SK-N-SH treated with all-trans-retinoic acid at 6 μM for 48 hours (cell line): ENCODE data around the gene PSORS1C1.

Source experiments
- ATAC-seq: fragments of 200-7000 bp; cut with Tn5 transposase; 3 replicates; pipeline ENCODE4 v1.9.1; 2020; ENCODE audit warnings: mild to moderate bottlenecking, moderate library complexity
- BACH2 ChIP-seq: fragments of 250-450 bp; sonication (Bioruptor Pico); IDR thresholded peaks from 2 replicates; pipeline ENCODE4 v1.9.0; 2021; ENCODE audit warnings: mild to moderate bottlenecking, borderline replicate concordance
- CREB5 ChIP-seq: fragments of 250-450 bp; sonication (Bioruptor Pico); IDR thresholded peaks from 2 replicates; pipeline ENCODE4 v1.5.1; 2020; ENCODE audit warnings: low read depth, mild to moderate bottlenecking, moderate library complexity
- CSDC2 ChIP-seq: fragments of 250-450 bp; sonication (Bioruptor Pico); IDR thresholded peaks from 2 replicates; pipeline ENCODE4 v1.5.0; 2020; ENCODE audit warnings: mild to moderate bottlenecking, moderate library complexity
- CSRNP3 ChIP-seq: fragments of 250-450 bp; sonication (Bioruptor Pico); IDR thresholded peaks from 2 replicates; pipeline ENCODE4 v1.5.1; 2021; ENCODE audit warnings: mild to moderate bottlenecking, moderate library complexity
- ESRRG ChIP-seq: fragments of 250-450 bp; sonication (Bioruptor Pico); IDR thresholded peaks from 2 replicates; pipeline ENCODE4 v1.6.1; 2021; ENCODE audit warnings: mild to moderate bottlenecking
- GLIS3 ChIP-seq: fragments of 250-450 bp; sonication (Bioruptor Pico); IDR thresholded peaks from 2 replicates; pipeline ENCODE4 v1.5.0; 2020; ENCODE audit warnings: mild to moderate bottlenecking, moderate library complexity
- OSR1 ChIP-seq: fragments of 250-450 bp; sonication (Bioruptor Pico); IDR thresholded peaks from 2 replicates; pipeline ENCODE4 v1.8.0; 2022; ENCODE audit warnings: moderate library complexity, mild to moderate bottlenecking, inconsistent platforms
- PATZ1 ChIP-seq: fragments of 250-450 bp; sonication (Bioruptor Pico); IDR thresholded peaks from 2 replicates; pipeline ENCODE4 v1.8.0; 2020; ENCODE audit warnings: mild to moderate bottlenecking, moderate library complexity, borderline replicate concordance
- POU6F1 ChIP-seq: fragments of 250-450 bp; sonication (Bioruptor Pico); IDR thresholded peaks from 2 replicates; pipeline ENCODE4 v1.8.0; 2021; ENCODE audit warnings: low read depth, mild to moderate bottlenecking, moderate library complexity, borderline replicate concordance
- PPARA ChIP-seq: fragments of 250-450 bp; sonication (Bioruptor Pico); IDR thresholded peaks from 2 replicates; pipeline ENCODE4 v1.5.0; 2020; ENCODE audit warnings: mild to moderate bottlenecking, borderline replicate concordance
- RARB ChIP-seq: fragments of 250-450 bp; sonication (Bioruptor Pico); IDR thresholded peaks from 2 replicates; pipeline ENCODE4 v1.8.0; 2021; ENCODE audit warnings: mild to moderate bottlenecking, moderate library complexity
- TCF4 ChIP-seq: fragments of 250-450 bp; sonication (Bioruptor Pico); IDR thresholded peaks from 2 replicates; pipeline ENCODE4 v1.8.0; 2021; ENCODE audit warnings: mild to moderate bottlenecking, moderate library complexity, borderline replicate concordance
- TOX ChIP-seq: fragments of 250-450 bp; sonication (Bioruptor Pico); IDR thresholded peaks from 2 replicates; pipeline ENCODE4 v1.8.0; 2021; ENCODE audit warnings: mild to moderate bottlenecking, moderate library complexity, borderline replicate concordance
- TSHZ2 ChIP-seq: fragments of 250-450 bp; sonication (Bioruptor Pico); IDR thresholded peaks from 2 replicates; pipeline ENCODE4 v1.5.0; 2020; ENCODE audit warnings: mild to moderate bottlenecking, moderate library complexity
- ZC3H10 ChIP-seq: fragments of 250-450 bp; sonication (Bioruptor Pico); IDR thresholded peaks from 2 replicates; pipeline ENCODE4 v1.5.1; 2021; ENCODE audit warnings: mild to moderate bottlenecking, moderate library complexity
- ZFP3 ChIP-seq: fragments of 250-450 bp; sonication (Bioruptor Pico); IDR thresholded peaks from 2 replicates; pipeline ENCODE4 v1.5.0; 2020; ENCODE audit warnings: mild to moderate bottlenecking, moderate library complexity
- ZFP30 ChIP-seq: fragments of 450-650 bp; formaldehyde crosslinking; IDR thresholded peaks from 2 replicates; pipeline ENCODE4 v1.5.0; 2022; ENCODE audit warnings: mild to moderate bottlenecking, moderate library complexity
- ZNF565 ChIP-seq: fragments of 450-650 bp; formaldehyde crosslinking; conservative IDR thresholded peaks from 2 replicates; pipeline ENCODE4 v1.5.0; 2020; ENCODE audit warnings: low read depth, mild to moderate bottlenecking, moderate library complexity
- ZNF70 ChIP-seq: fragments of 450-650 bp; formaldehyde crosslinking; IDR thresholded peaks from 2 replicates; pipeline ENCODE4 v1.5.0; 2020; ENCODE audit warnings: mild to moderate bottlenecking, moderate library complexity
- ZNF8 ChIP-seq: fragments of 450-650 bp; formaldehyde crosslinking; IDR thresholded peaks from 2 replicates; pipeline ENCODE4 v1.5.0; 2020; ENCODE audit warnings: mild to moderate bottlenecking, moderate library complexity

The PSORS1C1 gene

GRCh38 chr6:31171931-31172905 lies 57.6 kb downstream of the PSORS1C1 start (continued):
- no peak for TF ChIP-seq PPARA

- ATAC-seq, result no peak
- no peak for TF ChIP-seq TCF4 (CRISPR knock-in tag)
- no peak for TF ChIP-seq TOX (CRISPR knock-in tag)
- no peak for TF ChIP-seq CREB5 (CRISPR knock-in tag)
- TF ChIP-seq RARB (CRISPR knock-in tag), result no peak
- no peak for TF ChIP-seq POU6F1 (CRISPR knock-in tag)
- TF ChIP-seq PPARA, result no peak
- TF ChIP-seq GLIS3 (CRISPR knock-in tag), result no peak
- no peak for TF ChIP-seq ZNF8 (CRISPR knock-in tag)
- no peak for TF ChIP-seq PATZ1 (CRISPR knock-in tag)
- TF ChIP-seq ESRRG (CRISPR knock-in tag), result no peak
- TF ChIP-seq CSDC2 (CRISPR knock-in tag), result no peak
- no peak for TF ChIP-seq OSR1 (CRISPR knock-in tag)
- no peak for TF ChIP-seq TSHZ2 (CRISPR knock-in tag)
- TF ChIP-seq ZFP3 (CRISPR knock-in tag), result no peak
Observed at GRCh38 chr6:31172973-31173384, 58.4 kb downstream of the PSORS1C1 start.

GRCh38 chr6:31173406-31173805 lies 58.8 kb downstream of the PSORS1C1 start:
- ATAC-seq, result no peak
- no peak for TF ChIP-seq RARB (CRISPR knock-in tag)
- TF ChIP-seq ZC3H10 (CRISPR knock-in tag), result no peak
- TF ChIP-seq TCF4 (CRISPR knock-in tag), result no peak
- TF ChIP-seq, all 23 proteins: peak for 0

- no peak for ATAC-seq
- TF ChIP-seq CREB5 (CRISPR knock-in tag) (no peak), ZFP30 (no peak), ZFP3 (CRISPR knock-in tag) (no peak), ZNF70 (CRISPR knock-in tag) (no peak), ZNF565 (CRISPR knock-in tag) (no peak), PATZ1 (CRISPR knock-in tag) (no peak), TOX (CRISPR knock-in tag) (no peak), BACH2 (no peak), CSRNP3 (no peak)
Observed at GRCh38 chr6:31174378-31174777, 59.8 kb downstream of the PSORS1C1 start.
